ENCODE measurements around the gene USP1.

The USP1 gene

GRCh38 chr1:62436466-62437272 lies at the start of gene USP1:
Gene USP1 (plus strand): TSS chr1:62437049. CDS start chr1:62439868, 2,819 bp downstream.
- peak; percentile 90 to 91 for DNase-seq (ENCODE audit: low read depth in 2 of 2)

GRCh38 chr1:62389531-62389930 lies 47.3 kb upstream of the USP1 start:
- no peak for DNase-seq (ENCODE audit: low read depth in 2 of 2)

- no peak for DNase-seq (ENCODE audit: low read depth in 2 of 2)
Observed at GRCh38 chr1:62390071-62390470, 46.8 kb upstream of the USP1 start.

GRCh38 chr1:62391369-62391971 lies 45.4 kb upstream of the USP1 start:
- no peak for DNase-seq (ENCODE audit: low read depth in 2 of 2)

- DNase-seq (ENCODE audit: low read depth in 2 of 2): no peak
Observed at GRCh38 chr1:62392951-62393350, 43.9 kb upstream of the USP1 start.

GRCh38 chr1:62394646-62395045 lies 42.2 kb upstream of the USP1 start:
- DNase-seq (ENCODE audit: low read depth in 2 of 2): no peak

- no peak for DNase-seq (ENCODE audit: low read depth in 2 of 2)
Observed at GRCh38 chr1:62395291-62395690, 41.6 kb upstream of the USP1 start.

- no peak for DNase-seq (ENCODE audit: low read depth in 2 of 2)
Observed at GRCh38 chr1:62396871-62397270, 40.0 kb upstream of the USP1 start.

- no peak for DNase-seq (ENCODE audit: low read depth in 2 of 2)
Observed at GRCh38 chr1:62397301-62397700, 39.5 kb upstream of the USP1 start.

GRCh38 chr1:62398377-62398776 lies 38.5 kb upstream of the USP1 start:
- no peak for DNase-seq (ENCODE audit: low read depth in 2 of 2)

- no peak for DNase-seq (ENCODE audit: low read depth in 2 of 2)
Observed at GRCh38 chr1:62401034-62401760, 35.7 kb upstream of the USP1 start.

- DNase-seq (ENCODE audit: low read depth in 2 of 2): no peak
Observed at GRCh38 chr1:62405247-62405646, 31.6 kb upstream of the USP1 start.

GRCh38 chr1:62406576-62406975 lies 30.3 kb upstream of the USP1 start:
- no peak for DNase-seq (ENCODE audit: low read depth in 2 of 2)

- peak in 1 of 2 donors; percentile 23 for DNase-seq (ENCODE audit: low read depth in 2 of 2)
Observed at GRCh38 chr1:62407398-62408009, 29.3 kb upstream of the USP1 start.

GRCh38 chr1:62415687-62416086 lies 21.2 kb upstream of the USP1 start:
- DNase-seq (ENCODE audit: low read depth in 2 of 2): no peak

- DNase-seq (ENCODE audit: low read depth in 2 of 2): no peak
Observed at GRCh38 chr1:62417351-62417999, 19.4 kb upstream of the USP1 start.

- DNase-seq (ENCODE audit: low read depth in 2 of 2): no peak
Observed at GRCh38 chr1:62420214-62420613, 16.6 kb upstream of the USP1 start.

- DNase-seq (ENCODE audit: low read depth in 2 of 2): no peak
Observed at GRCh38 chr1:62423580-62424242, 13.1 kb upstream of the USP1 start.

GRCh38 chr1:62424411-62424810 lies 12.4 kb upstream of the USP1 start:
- DNase-seq (ENCODE audit: low read depth in 2 of 2): no peak

GRCh38 chr1:62425041-62425440 lies 11.8 kb upstream of the USP1 start:
- no peak for DNase-seq (ENCODE audit: low read depth in 2 of 2)

- DNase-seq (ENCODE audit: low read depth in 2 of 2): no peak
Observed at GRCh38 chr1:62426237-62426636, 10.6 kb upstream of the USP1 start.
